ENCODE data around the gene IL1RAPL2.

Gene IL1RAPL2

DNA sequence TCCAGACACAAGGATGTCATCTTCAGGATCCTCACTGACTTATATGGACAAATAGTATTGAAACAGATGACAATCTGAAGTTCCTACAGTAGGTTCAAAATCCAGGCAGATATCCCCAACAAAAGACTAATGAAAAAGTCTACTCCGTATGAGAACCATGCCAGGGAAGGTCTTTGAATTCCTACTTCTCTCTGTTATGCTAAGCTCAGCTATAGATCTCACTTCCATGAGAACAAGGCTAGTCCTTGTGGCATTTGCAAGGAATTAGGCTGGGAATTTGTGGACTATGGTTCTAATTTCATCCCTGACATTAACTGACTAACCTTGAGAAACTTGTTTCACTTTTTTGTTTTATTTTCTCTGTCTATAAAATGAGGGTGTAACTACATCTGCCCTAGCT lies 229.8 kb downstream of the IL1RAPL2 start:
- Histone ChIP-seq H3K4me3 (ENCODE audit: low read length) (no peak overlapping the region), H3K4me2 (ENCODE audit: low read length) (no peak overlapping the region), H3K4me1 (ENCODE audit: low read length) (no peaks in the 10 kb centered on the region), H3K27ac (ENCODE audit: low read length) (no peak overlapping the region), H3K79me2 (ENCODE audit: low read length) (no peaks in the 10 kb centered on the region), H2AFZ (ENCODE audit: low read depth, low read length) (no peak overlapping the region), H3K9ac (ENCODE audit: low read length) (no peak overlapping the region), H3K36me3 (replicated peaks; ENCODE audit: low read depth, low read length) (no peaks in the 10 kb centered on the region), H3K9me3 (ENCODE audit: insufficient read depth, low read length) (no peaks in the 10 kb centered on the region), H4K20me1 (ENCODE audit: insufficient read depth, low read length) (no peaks in the 10 kb centered on the region), H3K27me3 (ENCODE audit: low read depth, low read length) (no peaks in the 10 kb centered on the region)
- no peak for TF ChIP-seq EZH2phosphoT487 (IDR thresholded peaks at IDR 0.05; ENCODE audit: low read depth)
- TF ChIP-seq, protein P1, sequence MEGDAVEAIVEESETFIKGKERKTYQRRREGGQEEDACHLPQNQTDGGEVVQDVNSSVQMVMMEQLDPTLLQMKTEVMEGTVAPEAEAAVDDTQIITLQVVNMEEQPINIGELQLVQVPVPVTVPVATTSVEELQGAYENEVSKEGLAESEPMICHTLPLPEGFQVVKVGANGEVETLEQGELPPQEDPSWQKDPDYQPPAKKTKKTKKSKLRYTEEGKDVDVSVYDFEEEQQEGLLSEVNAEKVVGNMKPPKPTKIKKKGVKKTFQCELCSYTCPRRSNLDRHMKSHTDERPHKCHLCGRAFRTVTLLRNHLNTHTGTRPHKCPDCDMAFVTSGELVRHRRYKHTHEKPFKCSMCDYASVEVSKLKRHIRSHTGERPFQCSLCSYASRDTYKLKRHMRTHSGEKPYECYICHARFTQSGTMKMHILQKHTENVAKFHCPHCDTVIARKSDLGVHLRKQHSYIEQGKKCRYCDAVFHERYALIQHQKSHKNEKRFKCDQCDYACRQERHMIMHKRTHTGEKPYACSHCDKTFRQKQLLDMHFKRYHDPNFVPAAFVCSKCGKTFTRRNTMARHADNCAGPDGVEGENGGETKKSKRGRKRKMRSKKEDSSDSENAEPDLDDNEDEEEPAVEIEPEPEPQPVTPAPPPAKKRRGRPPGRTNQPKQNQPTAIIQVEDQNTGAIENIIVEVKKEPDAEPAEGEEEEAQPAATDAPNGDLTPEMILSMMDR (IDR thresholded peaks at IDR 0.05; ENCODE audit: low read depth, low read length), result no peak

GRCh38 chrX:104803219-104803618 lies 237.2 kb downstream of the IL1RAPL2 start:
- Histone ChIP-seq H2AFZ (ENCODE audit: low read depth, low read length) (no peak overlapping the region), H3K4me3 (ENCODE audit: low read length) (no peak overlapping the region), H3K36me3 (replicated peaks; ENCODE audit: low read depth, low read length) (no peaks in the 10 kb centered on the region), H3K4me2 (ENCODE audit: low read length) (no peak overlapping the region), H3K79me2 (ENCODE audit: low read length) (no peaks in the 10 kb centered on the region), H3K9ac (ENCODE audit: low read length) (no peak overlapping the region), H3K27ac (ENCODE audit: low read length) (no peak overlapping the region), H3K9me3 (ENCODE audit: insufficient read depth, low read length) (no peaks in the 10 kb centered on the region), H3K27me3 (ENCODE audit: low read depth, low read length) (no peaks in the 10 kb centered on the region), H4K20me1 (ENCODE audit: insufficient read depth, low read length) (no peaks in the 10 kb centered on the region), H3K4me1 (ENCODE audit: low read length) (no peaks in the 10 kb centered on the region)
- no peak for TF ChIP-seq EZH2phosphoT487 (IDR thresholded peaks at IDR 0.05; ENCODE audit: low read depth)
- TF ChIP-seq, protein P1 (IDR thresholded peaks at IDR 0.05; ENCODE audit: low read depth, low read length), result no peak

GRCh38 chrX:104806346-104806745 lies 240.3 kb downstream of the IL1RAPL2 start:
- H3K27ac ChIP-seq (ENCODE audit: low read length), result no peak overlapping the region
- no peaks in the 10 kb centered on the region for H3K9me3 ChIP-seq (ENCODE audit: insufficient read depth, low read length)
- H3K27me3 ChIP-seq (ENCODE audit: low read depth, low read length), result no peaks in the 10 kb centered on the region
- H3K4me1 ChIP-seq (ENCODE audit: low read length), result no peaks in the 10 kb centered on the region
- no peaks in the 10 kb centered on the region for H3K36me3 ChIP-seq (replicated peaks; ENCODE audit: low read depth, low read length)
- no peaks in the 10 kb centered on the region for H4K20me1 ChIP-seq (ENCODE audit: insufficient read depth, low read length)
- H3K9ac ChIP-seq (ENCODE audit: low read length), result no peak overlapping the region
- no peak for TF ChIP-seq EZH2phosphoT487 (IDR thresholded peaks at IDR 0.05; ENCODE audit: low read depth)
- TF ChIP-seq, protein P1 (IDR thresholded peaks at IDR 0.05; ENCODE audit: low read depth, low read length), result no peak
- H3K79me2 ChIP-seq (ENCODE audit: low read length), result no peaks in the 10 kb centered on the region
- no peak overlapping the region for H3K4me2 ChIP-seq (ENCODE audit: low read length)
- H2AFZ ChIP-seq (ENCODE audit: low read depth, low read length), result no peak overlapping the region
- no peak overlapping the region for H3K4me3 ChIP-seq (ENCODE audit: low read length)

- Histone ChIP-seq H4K20me1 (ENCODE audit: insufficient read depth, low read length) (no peaks in the 10 kb centered on the region), H3K4me2 (ENCODE audit: low read length) (no peak overlapping the region), H3K27me3 (ENCODE audit: low read depth, low read length) (no peaks in the 10 kb centered on the region), H3K9ac (ENCODE audit: low read length) (no peak overlapping the region), H3K9me3 (ENCODE audit: insufficient read depth, low read length) (no peaks in the 10 kb centered on the region), H3K79me2 (ENCODE audit: low read length) (no peaks in the 10 kb centered on the region), H3K27ac (ENCODE audit: low read length) (no peak overlapping the region), H3K4me3 (ENCODE audit: low read length) (no peak overlapping the region), H3K36me3 (replicated peaks; ENCODE audit: low read depth, low read length) (no peaks in the 10 kb centered on the region), H3K4me1 (ENCODE audit: low read length) (no peaks in the 10 kb centered on the region), H2AFZ (ENCODE audit: low read depth, low read length) (no peak overlapping the region)
- no peak for TF ChIP-seq EZH2phosphoT487 (IDR thresholded peaks at IDR 0.05; ENCODE audit: low read depth)
- TF ChIP-seq, protein P1 (IDR thresholded peaks at IDR 0.05; ENCODE audit: low read depth, low read length), result no peak
Measured at GRCh38 chrX:104833401-104833800, 267.4 kb downstream of the IL1RAPL2 start.

Data from OCI-LY3 (cell line).